ENCODE data around the gene RBFOX1. TPM values are rescaled to one million over a fixed set of nuclear protein-coding genes. Genes with fewer than 3 reads are reported as not detected.

RBFOX1 gene
- total RNA-seq, 4 donors from 2014 or later: 0.29 to 0.30 TPM; not detected in 2

DNA sequence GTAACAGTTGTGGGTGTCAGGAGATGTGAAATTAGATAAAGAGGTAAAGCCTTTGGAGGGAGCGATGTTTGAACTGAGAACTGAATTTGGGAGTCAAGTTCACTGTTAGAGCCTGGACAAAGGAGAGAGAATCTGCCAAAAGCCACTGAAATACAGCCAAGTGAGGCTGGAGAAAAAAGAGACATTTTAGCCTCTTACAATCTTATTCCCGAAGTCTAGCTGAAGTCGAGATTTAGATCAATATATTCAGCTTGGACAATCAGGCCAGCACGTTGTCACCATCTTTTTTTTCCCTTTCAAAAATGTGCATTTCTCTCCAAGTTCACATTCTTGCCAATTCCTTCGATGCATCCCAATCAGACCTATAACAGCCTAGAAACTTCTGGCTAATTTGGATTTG is 312.2 kb downstream of the RBFOX1 start:
- H3K4me3 ChIP-seq (ENCODE audit: low read depth, poor library complexity, severe bottlenecking): no peak overlapping the region
- DNase-seq (ENCODE audit: low spot score in 2 of 2): no peak
- TF ChIP-seq POLR2A (IDR thresholded peaks at IDR 0.05): no peak
- TF ChIP-seq, protein P1, sequence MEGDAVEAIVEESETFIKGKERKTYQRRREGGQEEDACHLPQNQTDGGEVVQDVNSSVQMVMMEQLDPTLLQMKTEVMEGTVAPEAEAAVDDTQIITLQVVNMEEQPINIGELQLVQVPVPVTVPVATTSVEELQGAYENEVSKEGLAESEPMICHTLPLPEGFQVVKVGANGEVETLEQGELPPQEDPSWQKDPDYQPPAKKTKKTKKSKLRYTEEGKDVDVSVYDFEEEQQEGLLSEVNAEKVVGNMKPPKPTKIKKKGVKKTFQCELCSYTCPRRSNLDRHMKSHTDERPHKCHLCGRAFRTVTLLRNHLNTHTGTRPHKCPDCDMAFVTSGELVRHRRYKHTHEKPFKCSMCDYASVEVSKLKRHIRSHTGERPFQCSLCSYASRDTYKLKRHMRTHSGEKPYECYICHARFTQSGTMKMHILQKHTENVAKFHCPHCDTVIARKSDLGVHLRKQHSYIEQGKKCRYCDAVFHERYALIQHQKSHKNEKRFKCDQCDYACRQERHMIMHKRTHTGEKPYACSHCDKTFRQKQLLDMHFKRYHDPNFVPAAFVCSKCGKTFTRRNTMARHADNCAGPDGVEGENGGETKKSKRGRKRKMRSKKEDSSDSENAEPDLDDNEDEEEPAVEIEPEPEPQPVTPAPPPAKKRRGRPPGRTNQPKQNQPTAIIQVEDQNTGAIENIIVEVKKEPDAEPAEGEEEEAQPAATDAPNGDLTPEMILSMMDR (IDR thresholded peaks at IDR 0.05): no peak
- WGBS, 2 donors: 41 to 54% methylated on average over 5 of the region's 5 CpGs
- intact Hi-C loops (cut with DNase I; ENCODE audit: low total_unique reads): no loop called here

DNA sequence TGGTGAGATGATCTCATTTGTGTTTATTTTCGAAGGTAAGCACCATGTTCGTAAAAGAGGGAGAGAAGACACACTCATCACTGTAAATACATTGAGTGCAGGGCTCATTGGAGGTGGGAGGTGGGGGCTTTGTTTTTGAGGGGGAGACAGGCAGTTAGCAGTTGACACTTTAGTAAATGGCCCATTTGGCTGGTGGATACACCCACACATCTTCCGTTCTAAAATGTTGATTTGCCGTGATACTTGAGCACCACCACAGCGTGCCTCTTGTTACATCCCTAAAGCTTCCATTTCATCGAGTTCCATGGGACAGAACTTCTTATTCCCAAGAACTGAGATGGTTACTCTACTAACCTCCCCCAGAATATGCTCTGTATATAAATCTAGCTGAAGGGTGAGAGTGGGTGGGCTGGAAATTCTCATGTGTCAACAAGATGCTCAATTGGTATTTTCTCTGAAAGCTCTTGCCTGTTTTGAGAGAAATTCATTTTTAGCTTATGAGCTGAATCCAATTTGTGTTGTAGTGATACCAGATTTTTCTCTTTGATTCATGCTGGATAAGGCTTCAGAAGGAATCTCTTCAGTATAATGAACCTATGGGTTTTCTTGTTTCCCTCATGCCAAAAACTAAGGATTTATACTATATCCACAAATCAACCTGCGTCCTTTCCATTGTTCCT is 314.3 kb downstream of the RBFOX1 start:
- no peak for DNase-seq (ENCODE audit: low spot score in 2 of 2)
- no peak for TF ChIP-seq POLR2A (IDR thresholded peaks at IDR 0.05)
- TF ChIP-seq, protein P1 (IDR thresholded peaks at IDR 0.05): no peak
- intact Hi-C loops (cut with DNase I; ENCODE audit: low total_unique reads): no loop called here
- H3K4me3 ChIP-seq (ENCODE audit: low read depth, poor library complexity, severe bottlenecking): no peak overlapping the region
- 37 to 54% methylated on average over 7 of the region's 7 CpGs for WGBS, 2 donors

DNA sequence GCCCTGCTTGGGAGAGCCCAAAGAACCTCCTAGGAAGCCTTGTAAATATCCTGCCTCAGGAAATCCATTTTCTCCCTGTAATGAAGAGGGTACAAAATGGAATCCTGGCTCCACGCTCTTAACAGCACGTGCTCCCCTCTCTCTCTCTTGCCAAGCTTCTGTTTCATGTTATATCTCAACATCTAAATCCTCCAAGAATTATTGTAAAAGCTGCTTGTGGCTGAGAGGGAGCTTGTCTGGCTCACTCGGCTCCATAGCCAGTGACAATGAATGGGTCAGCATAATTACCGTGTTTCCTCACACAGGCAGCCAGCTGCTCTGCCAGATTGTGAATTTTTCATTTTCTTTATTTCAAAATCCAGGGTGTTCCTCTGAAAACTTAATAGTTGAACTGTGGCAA is 317.8 kb downstream of the RBFOX1 start:
- H3K4me3 ChIP-seq (ENCODE audit: low read depth, poor library complexity, severe bottlenecking): no peak overlapping the region
- TF ChIP-seq, protein P1 (IDR thresholded peaks at IDR 0.05): no peak
- no peak for TF ChIP-seq POLR2A (IDR thresholded peaks at IDR 0.05)
- 48 to 51% methylated on average over 4 of the region's 4 CpGs for WGBS, 2 donors
- no peak for DNase-seq (ENCODE audit: low spot score in 2 of 2)
- intact Hi-C loops (cut with DNase I; ENCODE audit: low total_unique reads): no loop called here

DNA sequence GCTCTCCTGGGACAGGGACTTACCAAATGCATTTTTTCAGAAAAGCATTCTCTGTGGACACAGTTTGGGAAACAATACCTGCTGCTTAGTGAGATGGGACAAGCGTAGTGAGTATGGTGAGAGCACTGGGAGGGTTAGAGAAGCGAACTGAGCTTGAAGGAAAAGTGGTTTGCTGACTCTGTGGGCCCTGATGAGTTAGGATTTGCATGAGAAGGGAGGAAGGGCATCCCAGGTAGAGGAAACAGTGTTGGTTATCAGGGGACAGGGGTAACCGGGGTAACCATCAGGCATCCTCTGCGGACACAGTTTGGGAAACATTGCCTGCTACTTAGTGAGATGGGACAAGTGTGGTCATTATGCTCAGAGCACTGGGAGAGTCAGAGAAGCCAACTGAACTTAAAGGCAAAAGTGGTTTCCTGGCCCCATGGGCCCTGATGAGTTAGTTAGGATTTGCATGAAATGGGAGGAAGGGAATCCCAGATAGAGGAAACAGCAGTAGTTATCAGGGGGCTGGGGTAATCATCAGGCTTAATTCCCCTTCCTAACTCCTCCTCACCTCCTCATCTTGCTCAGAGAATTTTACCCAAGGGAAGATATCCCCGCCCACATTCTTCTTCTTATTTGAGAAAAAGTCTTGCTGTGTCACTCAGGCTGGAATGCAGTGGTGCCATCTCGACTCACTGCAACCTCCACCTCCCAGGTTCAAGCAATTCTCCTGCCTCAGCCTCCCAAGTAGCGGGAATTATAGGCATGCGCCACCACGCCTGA is 319.3 kb downstream of the RBFOX1 start:
- no peak overlapping the region for H3K4me3 ChIP-seq (ENCODE audit: low read depth, poor library complexity, severe bottlenecking)
- TF ChIP-seq, protein P1 (IDR thresholded peaks at IDR 0.05): no peak
- TF ChIP-seq POLR2A (IDR thresholded peaks at IDR 0.05): no peak
- 85 to 89% methylated on average over 9 of the region's 9 CpGs for WGBS, 2 donors
- no peak for DNase-seq (ENCODE audit: low spot score in 2 of 2)
- intact Hi-C loops (cut with DNase I; ENCODE audit: low total_unique reads): no loop called here

DNA sequence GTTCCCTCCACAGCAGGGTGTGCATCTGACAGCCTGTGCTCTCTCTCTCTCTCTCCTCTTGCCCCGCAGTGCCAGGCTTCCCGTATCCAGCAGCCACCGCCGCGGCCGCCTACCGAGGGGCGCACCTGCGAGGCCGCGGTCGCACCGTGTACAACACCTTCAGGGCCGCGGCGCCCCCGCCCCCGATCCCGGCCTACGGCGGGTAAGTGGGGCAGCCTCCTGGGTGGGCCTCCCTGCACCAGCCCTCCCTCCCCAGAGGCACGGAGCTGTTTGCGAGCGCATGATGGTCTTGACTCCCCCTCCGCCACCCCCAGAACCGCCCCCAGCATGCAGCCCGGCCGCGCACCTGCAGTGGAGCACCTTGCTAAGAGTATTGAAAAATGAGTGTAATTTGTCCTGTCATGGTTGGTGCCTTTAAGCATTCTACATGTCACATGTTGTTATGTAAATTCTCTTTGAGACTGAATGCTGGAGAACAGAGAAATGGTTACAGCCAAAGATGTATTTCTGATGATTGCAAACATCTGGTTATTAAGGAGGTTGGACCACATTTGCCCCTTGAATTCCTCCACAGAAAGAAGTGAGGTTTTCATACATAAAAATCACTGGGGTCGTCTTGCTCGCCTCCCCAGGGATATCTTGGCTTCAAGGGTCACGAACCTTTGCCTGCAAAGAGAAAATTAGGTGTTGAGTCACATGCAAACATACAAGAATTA is 321.3 kb downstream of the RBFOX1 start:
- TF ChIP-seq, protein P1 (IDR thresholded peaks at IDR 0.05): no peak
- no peak for TF ChIP-seq POLR2A (IDR thresholded peaks at IDR 0.05)
- no peak for DNase-seq (ENCODE audit: low spot score in 2 of 2)
- H3K4me3 ChIP-seq (ENCODE audit: low read depth, poor library complexity, severe bottlenecking): no peak overlapping the region
- WGBS, 2 donors: 67 to 72% methylated on average over 28 to 31 of the region's 32 CpGs
- intact Hi-C loops (cut with DNase I; ENCODE audit: low total_unique reads): no loop called here

All from lower leg skin (tissue), 4 donors.